GM19372 (cell line): Measurements from ENCODE around the gene CYP2F1.

Source experiments
- ATAC-seq: cut with Tn5 transposase; IDR thresholded peaks from one replicate; pipeline ENCODE4 v1.9.1; 2021; ENCODE audit warnings: mild to moderate bottlenecking, low read depth, moderate library complexity; ENCODE audit not compliant: unreplicated experiment

The CYP2F1 gene

GRCh38 chr19:41174297-41174928 lies 60.2 kb downstream of the CYP2F1 start:
- ATAC-seq = no peak

DNA sequence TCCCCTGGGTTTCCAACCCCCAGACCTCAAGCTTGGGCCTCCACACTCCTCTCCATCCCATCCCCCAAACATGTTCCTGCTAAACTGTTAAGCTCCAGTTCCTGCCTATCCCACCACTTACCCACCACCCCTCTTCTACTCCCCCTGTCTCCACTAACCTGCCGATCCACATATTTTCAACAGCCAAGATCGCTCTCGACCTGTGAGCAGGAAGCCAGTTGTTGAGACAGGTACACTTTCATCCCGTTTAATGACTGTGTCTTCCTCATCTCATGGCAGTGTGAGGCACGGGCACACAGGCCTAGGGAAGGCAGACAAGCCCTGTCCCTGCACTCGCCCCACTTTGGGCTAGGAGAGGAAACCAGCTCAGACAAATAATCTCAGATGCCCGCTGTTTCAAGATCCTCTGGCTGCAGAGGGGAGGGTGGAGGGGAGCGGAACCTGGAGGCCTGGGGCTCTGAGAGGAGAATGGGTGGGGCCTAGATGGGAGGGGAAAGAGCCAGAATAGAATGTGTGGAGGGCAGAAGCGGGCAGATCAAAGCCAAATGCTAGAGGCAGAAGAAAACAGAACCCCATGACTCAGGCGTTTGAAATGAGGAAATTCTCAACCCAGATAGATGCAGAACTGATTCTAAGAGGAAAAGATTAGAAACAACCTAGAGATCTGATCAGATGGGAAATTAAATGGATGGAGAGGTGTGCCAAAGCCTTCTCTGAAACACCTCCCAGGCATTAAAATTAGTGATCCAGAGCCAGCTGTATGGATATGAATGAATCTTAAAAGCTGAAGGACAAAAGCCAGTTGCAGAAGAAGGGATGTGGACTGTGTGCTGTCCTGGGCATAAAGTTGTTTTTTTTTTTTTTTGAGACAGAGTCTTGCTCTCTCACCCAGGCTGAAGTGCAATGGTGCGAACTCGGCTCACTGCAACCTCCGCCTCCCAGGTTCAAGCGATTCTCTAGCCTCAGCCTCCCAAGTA lies 61.9 kb downstream of the CYP2F1 start:
- ATAC-seq = no peak
